NB4 (cell line): ENCODE measurements around the gene LGALS9.
"Not testable (repeated sequence)": the region's sequence is repeated elsewhere in the genome, so short reads cannot be mapped to it uniquely, and the experiment has no call there.

ENCODE experiments used
- CTCF ChIP-seq: IDR thresholded peaks from one replicate; pipeline ENCODE4 v1.5.1; 2012; ENCODE audit warnings: low read depth, low read length
- MAX ChIP-seq: IDR thresholded peaks from 2 replicates; pipeline ENCODE4 v1.6.1; 2011; ENCODE audit warnings: low read depth, low read length
- MYC ChIP-seq: IDR thresholded peaks from 2 replicates; pipeline ENCODE4 v1.6.1; 2011; ENCODE audit warnings: low read depth, low read length
- POLR2A ChIP-seq: IDR thresholded peaks from 2 replicates; pipeline ENCODE4 v1.6.1; 2011; ENCODE audit warnings: mild to moderate bottlenecking; ENCODE audit not compliant: insufficient read length; ENCODE audit errors: extremely low read depth

GRCh38 chr17:27653449-27653971 lies 22.5 kb downstream of the LGALS9 start:
- not testable (repeated sequence) for TF ChIP-seq CTCF, MYC, POLR2A, MAX
